ENCODE measurements around the gene SERTAD2.

The SERTAD2 gene, protein sequence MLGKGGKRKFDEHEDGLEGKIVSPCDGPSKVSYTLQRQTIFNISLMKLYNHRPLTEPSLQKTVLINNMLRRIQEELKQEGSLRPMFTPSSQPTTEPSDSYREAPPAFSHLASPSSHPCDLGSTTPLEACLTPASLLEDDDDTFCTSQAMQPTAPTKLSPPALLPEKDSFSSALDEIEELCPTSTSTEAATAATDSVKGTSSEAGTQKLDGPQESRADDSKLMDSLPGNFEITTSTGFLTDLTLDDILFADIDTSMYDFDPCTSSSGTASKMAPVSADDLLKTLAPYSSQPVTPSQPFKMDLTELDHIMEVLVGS

DNA sequence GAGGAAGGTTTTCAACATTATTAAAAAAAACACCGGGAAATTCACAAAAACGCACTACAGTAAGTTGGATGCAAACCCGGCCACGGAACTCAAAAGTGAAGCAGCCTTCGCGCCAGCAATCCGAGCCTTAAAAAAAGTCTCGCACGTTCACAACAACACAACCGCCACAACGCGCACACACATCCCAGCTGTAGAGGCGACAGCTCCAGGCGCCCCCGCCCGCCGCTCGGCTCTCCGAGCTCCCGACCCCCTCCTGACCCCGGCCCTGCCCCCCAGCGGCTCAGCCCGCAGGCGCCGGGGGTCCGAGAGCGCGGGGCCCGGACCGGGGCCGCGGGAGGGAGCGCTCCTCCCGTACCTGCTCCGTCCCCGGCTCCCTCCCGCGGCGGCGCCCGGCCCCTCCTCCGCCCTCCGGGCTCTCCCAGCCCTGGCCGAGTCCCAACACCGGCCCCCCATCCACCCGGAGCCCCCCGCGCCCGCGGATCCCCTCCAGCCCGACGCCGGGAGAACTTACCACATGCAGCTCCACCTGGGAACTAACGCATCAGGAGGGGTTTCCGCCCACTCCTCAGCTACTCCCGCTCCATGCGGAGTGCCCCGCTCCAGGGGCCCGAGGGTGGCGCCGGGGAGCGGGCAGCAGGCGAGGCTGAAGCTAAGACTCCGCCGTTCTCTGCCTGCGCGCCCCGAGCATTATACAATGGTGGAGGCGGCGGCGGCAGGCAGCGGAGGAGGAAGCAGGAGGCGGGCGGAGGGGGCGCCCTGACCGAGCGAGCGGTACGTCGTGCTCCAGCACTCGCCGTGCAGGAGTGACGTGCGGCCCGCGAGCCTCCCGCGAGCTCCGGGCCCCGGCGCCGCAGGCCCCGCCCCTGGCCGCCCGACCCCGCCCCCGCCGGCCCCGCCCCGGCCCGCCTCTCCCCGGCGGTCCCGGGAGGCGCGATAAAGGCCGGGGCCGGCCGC, at the start of gene SERTAD2:
TSS of gene SERTAD2 (minus strand) at position 805 of the 954 bp plus-strand sequence. CDS start 17,042 bp downstream, outside the sequence.
- peak; percentile 86 for DNase-seq (ENCODE audit: low spot score)

DNA sequence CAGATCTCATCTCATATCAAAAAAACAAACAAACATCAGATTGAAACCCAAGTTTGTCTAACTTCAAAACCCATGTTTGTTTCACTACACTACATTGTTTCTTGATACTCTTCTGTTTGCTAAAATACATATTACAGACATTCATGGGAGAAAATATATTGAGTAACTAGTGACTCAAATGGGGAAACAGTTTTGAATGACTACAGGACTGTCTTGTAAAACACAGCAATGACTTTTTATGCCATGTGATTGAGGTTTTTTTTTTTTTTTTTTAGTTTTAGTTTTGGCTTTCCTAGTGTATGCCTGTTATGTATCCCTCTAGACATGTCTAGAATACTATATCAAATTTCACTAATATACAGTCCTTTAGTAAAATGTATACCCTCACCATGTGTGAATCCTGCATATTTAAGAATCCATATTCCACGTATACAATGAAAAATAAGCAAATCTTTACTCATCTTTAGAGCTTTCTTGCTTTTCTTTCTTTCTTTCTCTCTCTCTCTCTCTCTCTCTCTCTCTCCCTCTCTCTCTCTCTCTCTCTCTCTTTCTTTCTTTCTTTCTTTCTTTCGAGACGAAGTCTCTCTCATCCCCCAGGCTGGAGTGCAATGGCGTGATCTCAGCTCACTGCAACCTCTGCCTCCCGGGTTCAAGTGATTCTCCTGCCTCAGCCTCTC, 46.6 kb upstream of the SERTAD2 start:
- DNase-seq (ENCODE audit: low spot score): no peak

DNA sequence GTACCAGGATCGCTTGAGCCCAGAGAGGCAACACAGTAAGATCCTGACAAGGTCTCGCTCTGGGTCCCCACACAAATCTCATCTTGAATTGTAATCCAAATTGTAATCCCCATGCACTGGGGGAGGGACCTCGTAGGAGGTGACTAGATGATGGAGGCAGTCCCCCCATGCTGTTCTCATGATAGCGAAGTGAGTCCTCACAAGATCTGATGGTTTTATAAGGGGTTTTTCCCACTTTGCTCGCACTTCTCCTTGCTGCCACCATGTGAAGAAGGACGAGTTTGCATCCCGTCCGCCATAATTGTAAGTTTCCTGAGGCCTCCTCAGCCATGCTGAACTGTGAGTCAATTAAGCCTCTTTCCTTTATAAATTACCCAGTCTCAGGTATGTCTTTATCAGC, 46.0 kb upstream of the SERTAD2 start:
- DNase-seq (ENCODE audit: low spot score): peak; percentile 18

DNA sequence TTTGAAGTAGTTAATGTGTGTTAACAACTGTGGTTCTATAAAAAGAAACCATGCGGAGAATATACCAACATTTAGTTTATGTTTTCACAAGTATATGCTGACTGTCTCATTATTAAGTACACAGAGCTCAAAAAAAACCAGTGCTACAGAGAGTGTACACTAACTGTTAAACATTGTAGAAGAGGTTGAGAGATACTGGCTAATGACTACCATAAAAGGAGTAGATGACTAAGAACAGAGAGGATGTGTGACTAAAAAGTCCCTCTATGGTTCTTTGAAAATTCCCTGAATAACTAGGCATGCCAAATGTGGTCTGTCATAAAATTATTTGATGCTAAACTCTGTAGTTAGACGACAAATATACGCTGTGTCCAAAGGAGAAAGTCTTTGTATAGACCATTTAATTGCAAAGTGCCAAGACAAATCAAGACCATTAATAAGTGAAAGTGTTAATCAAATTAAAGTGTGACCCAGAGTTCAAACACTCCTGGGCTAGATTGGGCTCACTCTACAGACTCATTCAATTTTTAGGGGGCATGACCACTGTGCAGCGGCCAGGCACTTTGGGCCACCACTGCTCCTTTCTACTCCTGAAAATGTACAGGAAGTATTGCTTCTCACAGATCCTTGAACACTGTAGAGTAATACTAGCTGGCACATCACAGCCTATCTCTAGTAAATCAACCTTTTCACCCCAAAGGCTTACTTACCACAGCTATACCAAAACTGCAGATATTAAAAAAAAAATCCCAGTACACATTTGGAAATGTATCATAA, 45.1 kb upstream of the SERTAD2 start:
- peak; percentile 59 for DNase-seq (ENCODE audit: low spot score)

DNA sequence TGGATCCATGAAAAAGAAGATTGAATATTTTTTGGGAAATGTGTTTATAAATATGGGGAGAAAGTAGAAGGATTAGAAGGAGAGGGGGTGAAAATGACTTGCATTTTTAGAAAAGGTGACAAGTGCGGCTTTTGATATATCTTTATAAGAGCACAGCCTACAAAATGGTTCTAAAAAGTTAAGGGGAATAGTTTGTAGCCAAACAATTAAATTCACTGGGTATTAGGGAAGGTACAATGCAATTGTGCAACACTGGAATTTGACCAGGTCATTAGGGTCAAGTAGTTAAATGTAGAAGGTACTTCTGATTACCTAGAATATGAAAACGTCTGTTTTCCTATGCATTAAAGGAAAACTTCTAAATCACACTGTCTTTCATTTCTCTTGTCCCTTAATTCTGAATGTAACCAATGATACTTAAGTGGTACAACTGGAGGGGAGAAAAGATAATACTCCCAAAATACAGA, 44.5 kb upstream of the SERTAD2 start:
- no peak for DNase-seq (ENCODE audit: low spot score)

DNA sequence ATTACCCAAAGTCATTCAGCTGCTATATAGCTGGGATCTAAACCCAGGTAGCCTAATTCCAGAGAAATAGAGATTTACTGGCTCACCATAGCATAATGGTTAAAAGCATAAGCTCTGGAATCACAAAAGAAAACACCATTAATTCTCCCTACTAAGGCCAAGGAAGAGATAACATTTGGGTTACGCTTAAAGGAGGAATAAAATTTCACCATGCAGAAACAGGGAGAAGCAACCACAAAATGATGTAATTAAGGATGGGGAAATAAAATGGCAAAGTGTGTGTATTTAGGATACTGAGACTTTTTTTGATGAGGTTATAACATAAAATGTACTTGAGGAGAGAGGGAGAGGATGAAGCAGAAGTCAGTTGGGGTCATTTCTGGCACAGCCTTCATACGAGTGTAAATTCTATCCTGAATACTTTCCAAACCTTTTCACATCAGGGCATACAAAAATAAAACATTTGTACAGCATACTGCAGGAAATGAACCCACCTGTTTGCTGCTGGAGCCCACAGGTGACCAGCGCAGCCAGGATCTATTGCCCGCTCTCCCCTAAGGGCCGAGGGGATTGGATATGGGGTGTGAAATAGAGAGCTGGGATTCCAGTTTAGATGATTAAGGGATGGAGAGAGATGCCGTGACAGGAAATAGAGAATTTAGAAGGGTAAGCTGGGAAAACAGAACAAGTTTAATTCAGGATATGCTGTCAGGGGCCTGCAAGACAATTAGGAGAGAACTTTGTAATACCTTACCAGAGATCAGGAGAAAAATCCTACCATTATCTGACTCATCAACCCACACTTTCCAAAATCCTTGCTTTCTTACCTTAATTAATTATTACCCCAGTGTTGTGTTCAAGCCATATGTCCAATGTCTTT, 43.8 kb upstream of the SERTAD2 start:
- DNase-seq (ENCODE audit: low spot score): no peak

DNA sequence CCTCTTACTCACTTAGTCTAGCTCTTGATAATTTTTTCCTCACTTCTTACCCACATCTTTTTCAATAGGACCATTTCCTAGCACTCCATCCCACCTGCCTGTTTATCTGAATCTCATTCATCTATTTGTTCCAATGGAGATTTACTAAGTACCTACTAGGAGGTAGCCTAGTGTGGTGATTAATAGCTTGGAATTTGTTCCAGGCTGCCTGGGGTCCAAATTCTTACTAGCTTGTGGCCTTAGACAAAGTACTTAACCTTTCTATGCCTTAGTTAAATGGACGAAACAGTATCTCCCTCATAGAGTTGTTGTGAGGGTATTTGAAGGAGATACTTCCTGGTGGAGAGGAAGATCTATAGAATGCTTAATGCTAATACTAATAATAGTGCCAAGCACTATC, 42.9 kb upstream of the SERTAD2 start:
- no peak for DNase-seq (ENCODE audit: low spot score)

DNA sequence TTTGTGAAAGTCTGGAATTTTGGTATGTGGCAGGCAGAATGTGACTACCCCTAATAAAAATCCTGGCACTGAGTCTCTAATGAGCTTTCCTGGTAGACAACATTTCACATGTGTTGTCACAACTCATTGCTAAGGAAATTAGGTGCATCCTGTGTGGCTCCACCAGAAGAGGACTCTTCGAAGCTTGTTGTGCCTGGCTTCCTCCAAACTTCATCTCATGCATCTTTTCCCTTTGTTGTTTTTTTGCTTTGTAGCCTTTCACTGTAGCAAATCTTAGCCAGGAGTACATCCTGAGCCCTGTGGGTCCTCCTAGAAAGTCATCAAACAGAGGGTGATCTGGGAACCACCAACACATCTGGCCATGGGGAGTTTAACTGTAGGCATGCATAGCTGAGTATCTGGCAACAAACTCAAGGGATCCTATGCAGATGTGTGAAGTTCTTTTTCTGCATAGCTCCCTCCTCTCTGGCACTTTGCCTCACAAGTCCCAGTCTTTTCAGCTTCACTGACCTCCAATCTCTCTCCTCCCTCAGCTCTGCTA, 42.1 kb upstream of the SERTAD2 start:
- DNase-seq (ENCODE audit: low spot score): no peak

DNA sequence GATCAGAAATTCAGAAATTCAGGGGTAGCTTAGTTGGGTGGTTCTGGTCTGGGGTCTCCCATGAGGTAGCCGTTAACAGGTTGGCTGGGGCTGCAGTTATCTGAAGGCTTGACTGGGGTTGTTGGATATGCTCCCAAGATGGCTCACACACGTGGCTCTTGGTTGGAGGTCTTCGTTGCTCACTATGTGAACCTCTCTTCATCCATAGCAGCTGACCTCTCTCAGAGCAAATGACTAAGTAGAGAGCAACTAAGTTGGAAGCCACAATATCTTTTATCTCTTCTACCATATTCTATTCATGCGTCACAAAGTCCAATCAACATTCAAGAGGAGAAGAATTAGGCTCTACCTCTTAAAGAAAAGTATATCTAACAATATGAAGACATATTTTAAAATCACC, 38.7 kb upstream of the SERTAD2 start:
- no peak for DNase-seq (ENCODE audit: low spot score)

DNA sequence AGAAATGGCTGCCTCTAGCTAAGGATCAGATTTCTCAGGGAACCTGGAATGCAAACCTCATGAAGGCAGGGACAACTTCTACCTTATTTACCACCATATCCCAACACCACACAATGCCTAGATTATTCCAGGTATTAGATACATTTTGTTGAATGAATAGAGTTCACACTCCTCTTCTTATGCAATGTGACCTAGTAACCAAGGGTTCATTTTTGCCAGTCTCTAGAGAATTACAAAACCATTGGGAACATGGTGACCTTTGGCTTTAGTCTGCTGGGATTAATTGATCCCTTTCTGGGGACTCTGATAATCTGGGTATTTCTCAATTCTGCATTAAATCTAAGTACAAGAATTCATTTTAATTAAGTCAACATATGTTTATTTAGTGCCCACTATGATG, 35.2 kb upstream of the SERTAD2 start:
- DNase-seq (ENCODE audit: low spot score): no peak

DNA sequence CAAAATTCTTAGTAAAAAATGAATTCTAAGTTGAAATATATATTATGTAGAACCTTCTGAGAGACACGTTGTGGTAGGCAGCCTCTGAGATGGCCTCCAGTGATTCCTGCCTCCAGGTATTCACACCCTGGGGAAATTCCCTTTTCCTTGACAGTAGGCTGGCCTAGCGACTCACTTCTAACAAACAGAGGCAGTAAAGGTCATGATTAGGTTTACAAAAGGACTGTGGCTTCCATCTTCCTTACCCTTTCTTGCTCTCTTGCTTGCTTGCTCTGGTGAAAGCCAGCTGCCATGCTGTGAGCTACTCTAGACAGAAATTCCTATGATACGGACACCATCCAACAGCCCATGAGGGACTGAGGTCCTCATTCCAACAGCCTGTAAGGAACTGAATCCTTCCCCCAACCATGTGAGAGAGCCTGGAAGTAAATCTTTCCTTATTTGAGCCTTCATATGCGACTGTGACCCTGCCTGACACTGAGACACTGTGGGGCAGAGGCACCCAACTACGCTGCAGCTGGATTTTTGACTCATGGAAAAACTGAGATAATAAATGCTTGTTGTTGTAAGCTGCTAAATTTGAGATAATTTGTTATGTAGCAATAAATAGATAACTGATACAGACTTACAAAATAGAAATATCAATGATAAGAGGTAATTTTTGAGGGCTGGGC, 32.7 kb upstream of the SERTAD2 start:
- DNase-seq (ENCODE audit: low spot score): no peak

DNA sequence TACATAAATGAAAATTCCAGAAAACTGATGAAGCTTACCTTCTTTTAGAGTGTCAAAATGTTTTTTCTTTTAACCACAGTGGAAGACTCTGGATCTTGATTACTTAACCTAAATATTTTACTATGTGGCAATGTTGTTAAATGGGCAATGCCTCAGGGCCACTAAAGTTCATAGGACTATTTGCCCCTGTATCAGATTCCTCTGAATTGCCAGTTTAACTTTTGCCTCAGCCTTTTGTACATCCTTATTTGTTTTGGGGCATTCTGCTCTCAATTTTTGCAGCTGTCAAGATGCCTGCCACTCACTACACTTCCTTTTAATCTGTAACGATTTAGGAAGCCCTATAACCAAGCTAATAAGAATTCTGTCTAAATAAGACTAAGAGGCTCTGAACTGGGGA, 31.7 kb upstream of the SERTAD2 start:
- no peak for DNase-seq (ENCODE audit: low spot score)

DNA sequence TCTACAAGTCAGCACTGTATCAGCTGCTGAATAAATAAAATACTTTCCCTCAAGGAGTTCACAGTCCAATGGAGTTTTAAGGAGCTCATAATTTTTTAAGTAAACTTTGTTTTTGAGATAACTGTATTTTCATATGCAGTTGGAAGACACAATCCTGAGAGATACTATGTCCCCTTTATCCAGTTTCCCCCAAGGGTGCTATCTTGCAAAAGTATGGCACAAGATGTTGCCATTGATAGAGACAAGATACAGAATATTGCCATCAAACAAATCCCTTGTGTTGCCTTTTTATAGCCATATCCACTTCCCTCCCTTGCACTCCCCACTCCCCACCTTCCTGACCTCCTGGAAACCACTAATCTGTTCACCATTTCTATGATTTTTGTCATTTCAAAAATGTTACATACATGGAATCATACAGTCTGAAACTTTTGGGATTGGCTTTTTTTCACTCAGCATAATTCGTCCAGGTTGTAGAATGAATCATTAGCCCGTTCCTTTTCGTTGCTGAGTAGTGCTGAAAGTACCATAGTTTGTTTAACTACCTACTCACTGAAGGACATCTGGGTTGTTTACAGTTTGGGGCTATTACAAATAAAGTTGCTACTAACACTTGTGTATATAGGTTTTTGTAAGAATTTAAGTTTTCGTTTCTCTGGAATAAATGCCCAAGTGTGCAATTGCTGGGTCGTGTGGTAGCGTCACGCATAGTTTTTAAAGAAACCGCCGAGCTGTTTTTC, 30.2 kb upstream of the SERTAD2 start:
- DNase-seq (ENCODE audit: low spot score): no peak

DNA sequence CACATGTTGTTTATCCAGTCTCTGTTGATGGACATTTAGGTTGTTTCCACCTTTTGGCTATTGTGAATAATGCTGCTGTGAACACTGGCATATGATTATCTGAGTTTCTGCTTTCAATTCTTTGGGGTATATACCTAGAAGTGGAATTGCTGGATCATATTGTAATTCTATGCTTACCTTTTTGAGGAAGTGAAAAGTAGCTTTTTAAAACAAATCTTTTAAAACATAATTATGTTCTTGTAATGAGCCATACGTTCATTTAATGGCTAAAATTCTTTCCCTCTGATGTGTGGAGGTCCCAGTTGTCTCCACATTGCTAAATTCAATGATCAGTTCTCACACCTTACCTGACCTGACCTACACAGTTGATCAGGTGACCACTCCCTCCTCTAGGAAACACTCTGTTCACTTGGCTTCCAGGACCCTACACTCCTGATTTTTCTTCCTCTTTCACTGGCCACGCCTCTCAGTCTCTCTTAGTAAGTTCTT, 27.8 kb upstream of the SERTAD2 start:
- DNase-seq (ENCODE audit: low spot score): no peak

DNA sequence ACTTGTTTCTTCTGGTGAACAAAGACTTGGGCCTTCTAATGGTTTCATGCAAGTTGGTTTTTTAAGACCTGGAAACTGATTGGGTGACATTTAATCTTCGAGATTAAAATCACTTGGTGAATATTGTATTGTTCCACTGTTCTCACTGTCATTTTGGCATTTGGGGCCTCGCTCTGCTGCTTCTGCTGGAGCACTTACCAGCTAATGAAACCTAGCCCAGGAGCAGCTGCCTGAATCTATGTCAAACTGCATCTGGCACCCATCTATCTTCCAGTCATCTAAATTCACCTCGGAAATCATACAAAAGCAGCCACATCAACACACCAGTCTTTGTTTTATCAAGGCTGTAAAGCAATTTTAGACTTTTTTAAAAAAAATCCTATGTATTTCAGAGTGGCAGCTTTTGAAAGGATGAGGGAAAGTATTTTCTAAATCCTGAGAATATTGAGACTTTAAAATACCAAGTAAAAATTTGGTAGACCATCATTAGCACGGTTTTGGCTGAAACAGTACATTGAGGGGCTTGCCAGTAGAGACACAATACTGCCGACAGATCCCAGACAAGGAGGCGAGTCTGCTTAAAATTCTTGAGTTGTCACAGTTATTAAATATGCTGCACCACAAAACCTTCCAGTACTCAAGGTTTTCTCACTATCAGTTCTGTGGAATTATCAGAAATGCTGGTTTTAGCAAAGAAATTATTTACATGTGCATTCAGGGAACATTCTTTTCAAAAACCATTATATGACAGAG, 26.1 kb upstream of the SERTAD2 start:
- no peak for DNase-seq (ENCODE audit: low spot score)

DNA sequence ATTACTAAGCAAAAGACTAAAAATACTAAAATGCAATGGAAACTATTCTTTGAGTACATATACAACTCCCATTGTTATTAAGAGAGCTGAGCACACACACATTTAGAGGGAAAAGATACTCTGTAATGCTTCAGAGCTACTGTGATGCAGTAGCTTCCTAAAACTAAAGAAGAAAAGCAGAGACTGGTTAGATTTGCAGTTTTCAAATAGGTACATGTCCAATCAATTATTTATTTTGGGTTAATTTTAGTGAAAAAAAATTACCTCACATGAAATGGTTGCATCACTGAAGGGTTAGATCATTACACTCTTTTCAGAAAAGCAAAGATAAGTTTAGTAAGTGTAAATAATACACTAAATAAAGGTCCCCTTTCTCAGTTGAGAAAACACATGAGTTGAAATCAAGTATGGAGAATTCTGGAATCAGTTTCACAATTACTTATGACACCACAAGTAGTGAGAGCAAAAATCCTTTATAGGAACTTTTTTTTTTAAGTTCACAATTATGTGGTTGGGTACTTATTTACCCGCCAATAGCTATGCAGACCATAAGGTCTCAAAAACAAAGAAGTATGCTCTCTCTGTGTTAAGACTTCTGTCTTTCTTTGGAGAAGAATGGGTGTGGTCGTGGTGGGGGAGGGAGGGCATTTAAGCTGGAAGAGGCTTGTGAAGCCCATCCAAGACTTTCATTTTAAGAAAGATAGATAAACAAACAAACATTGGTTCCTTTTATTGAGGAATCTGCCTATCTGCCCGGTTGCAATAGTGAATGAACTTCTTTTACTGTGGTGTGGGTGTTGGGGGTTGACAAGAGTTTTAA, 25.3 kb upstream of the SERTAD2 start:
- no peak for DNase-seq (ENCODE audit: low spot score)

DNA sequence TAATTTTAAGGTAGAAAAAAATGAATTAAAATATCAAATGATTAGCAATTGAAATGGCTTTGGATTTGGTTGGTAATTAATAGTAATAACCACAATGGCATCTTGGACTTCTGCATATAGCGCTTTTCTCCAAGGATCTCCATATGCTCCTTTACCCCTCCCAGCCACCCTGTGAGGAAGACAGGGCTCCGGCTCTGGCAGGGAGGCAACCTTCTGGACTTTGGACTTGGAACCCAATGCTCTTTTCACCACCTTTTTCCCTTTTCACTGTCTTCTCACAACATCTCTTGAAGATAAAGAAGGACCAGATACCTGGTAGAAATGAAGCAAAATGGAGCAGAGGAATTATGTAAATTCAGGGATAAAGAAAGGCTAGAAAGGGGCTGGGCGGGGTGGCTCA, 23.8 kb upstream of the SERTAD2 start:
- no peak for DNase-seq (ENCODE audit: low spot score)
